ENCODE measurements around the gene WASHC4. TPM values are rescaled to one million over a fixed set of nuclear protein-coding genes. Genes with fewer than 3 reads are reported as not detected.

Gene WASHC4
- polyA plus RNA-seq, 4 donors: 11.7 to 65.2 (median 13.7) TPM

DNA sequence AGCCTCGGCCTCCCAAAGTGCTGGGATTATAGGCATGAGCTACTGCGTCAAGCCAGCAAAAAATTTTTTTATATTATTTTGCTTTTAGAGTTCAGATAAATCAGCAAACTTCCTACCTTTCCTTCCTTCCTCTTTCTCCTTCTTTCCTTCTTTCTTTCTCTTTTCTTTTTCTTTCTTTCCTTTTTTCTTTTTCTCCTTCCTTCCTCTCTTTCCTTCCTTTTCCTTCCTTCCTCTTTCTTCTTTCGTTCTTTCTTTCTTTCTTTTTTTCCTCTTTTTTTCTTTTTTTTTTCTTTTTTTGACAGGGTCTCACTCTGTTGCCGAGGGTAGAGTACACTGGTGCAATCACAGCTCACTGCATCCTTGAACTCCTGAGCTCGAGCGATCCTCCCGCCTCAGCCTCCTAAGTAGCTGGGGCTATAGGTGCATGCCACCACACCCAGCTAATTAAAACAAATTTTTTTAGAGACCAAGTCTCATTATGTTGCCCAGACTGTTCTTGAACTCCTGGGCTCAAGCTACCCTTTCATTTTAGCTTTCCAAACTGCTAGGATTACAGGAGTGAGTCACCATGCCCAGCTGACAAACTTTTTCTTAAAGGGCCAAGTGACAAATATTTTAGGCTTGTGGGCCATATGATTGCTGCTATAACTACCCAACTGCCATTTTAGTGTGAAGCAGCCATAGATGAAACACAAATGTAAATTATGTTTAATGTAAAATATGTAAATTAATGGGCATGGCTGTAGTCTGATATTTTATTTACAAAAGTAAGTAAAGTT, 7.1 kb upstream of the WASHC4 start:
- Histone ChIP-seq H3K4me1 (ENCODE audit: control insufficient read depth in 3 of 3, insufficient read depth in 2 of 3, low read depth in 1 of 3, low read length in 2 of 3) (no peaks in the 10 kb centered on the region), H3K36me3 (ENCODE audit: control insufficient read depth in 3 of 3, insufficient read depth in 2 of 3, low read depth in 1 of 3, low read length in 3 of 3) (no peaks in the 10 kb centered on the region), H3K27me3 (ENCODE audit: control insufficient read depth in 3 of 3, insufficient read depth in 3 of 3, low read length in 3 of 3) (no peaks in the 10 kb centered on the region), H3K4me3 (ENCODE audit: low read depth in 1 of 3, low read length in 3 of 3) (no peak overlapping the region), H3K27ac (ENCODE audit: low read depth in 1 of 3, low read length in 2 of 3) (no peak overlapping the region), H3K9me3 (ENCODE audit: control insufficient read depth in 2 of 2, insufficient read depth in 1 of 2, low read depth in 1 of 2, low read length in 1 of 2) (peaks cover 0 to 10% of the 10 kb centered on the region in 2 donors)
- 81 to 83% (median 81%) methylated on average over 7 of the region's 7 CpGs for WGBS, 3 donors
- no peak for FAIRE-seq
- no peak for DNase-seq

DNA sequence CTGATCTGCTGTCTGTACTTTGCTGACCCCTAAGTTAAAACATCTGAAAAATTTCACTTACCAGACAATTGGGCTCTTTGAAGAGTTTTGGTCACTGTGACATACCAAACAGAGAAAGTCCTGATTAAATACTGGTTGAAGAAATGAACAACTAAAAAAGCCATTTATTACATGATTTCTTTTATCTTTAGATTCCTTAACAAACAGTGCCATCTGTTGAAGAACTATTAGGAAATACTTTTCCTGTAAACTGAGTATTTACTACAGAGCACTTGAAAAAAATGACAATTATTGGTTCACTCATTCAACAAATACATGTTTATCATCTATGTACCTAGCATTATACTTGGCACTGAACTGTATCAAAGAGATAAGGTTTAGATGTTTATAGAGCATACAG, 6.5 kb upstream of the WASHC4 start:
- DNase-seq (no peak), FAIRE-seq (no peak)
- H3K27ac ChIP-seq (ENCODE audit: low read depth in 1 of 3, low read length in 2 of 3): no peak overlapping the region
- H3K9me3 ChIP-seq (ENCODE audit: control insufficient read depth in 2 of 2, insufficient read depth in 1 of 2, low read depth in 1 of 2, low read length in 1 of 2): peaks cover 0 to 7% of the 10 kb centered on the region in 2 donors
- H3K4me1 ChIP-seq (ENCODE audit: control insufficient read depth in 3 of 3, insufficient read depth in 2 of 3, low read depth in 1 of 3, low read length in 2 of 3): no peaks in the 10 kb centered on the region
- H3K27me3 ChIP-seq (ENCODE audit: control insufficient read depth in 3 of 3, insufficient read depth in 3 of 3, low read length in 3 of 3): no peaks in the 10 kb centered on the region
- H3K36me3 ChIP-seq (ENCODE audit: control insufficient read depth in 3 of 3, insufficient read depth in 2 of 3, low read depth in 1 of 3, low read length in 3 of 3): no peaks in the 10 kb centered on the region
- H3K4me3 ChIP-seq (ENCODE audit: low read depth in 1 of 3, low read length in 3 of 3): no peak overlapping the region

DNA sequence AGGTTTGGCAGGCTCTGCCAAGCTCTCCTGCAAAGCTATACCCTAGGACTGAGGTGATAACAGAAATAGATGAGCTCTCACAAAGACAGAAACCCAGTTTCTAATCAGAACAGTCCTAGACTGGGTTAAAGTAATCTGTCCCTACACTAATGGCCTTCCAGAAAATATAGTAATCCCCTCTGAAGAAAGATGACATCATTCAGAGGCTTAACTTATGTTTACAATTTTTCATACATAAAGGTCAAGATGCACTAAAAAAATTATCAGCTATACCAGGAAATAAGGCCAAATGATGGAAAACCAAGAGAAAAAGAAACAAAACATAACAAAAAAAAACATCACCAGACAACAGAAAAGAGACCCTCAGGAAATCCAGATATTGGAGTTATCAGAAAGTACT, 4.9 kb upstream of the WASHC4 start:
- no peak overlapping the region for H3K27ac ChIP-seq (ENCODE audit: low read depth in 1 of 3, low read length in 2 of 3)
- DNase-seq (no peak), FAIRE-seq (no peak)

DNA sequence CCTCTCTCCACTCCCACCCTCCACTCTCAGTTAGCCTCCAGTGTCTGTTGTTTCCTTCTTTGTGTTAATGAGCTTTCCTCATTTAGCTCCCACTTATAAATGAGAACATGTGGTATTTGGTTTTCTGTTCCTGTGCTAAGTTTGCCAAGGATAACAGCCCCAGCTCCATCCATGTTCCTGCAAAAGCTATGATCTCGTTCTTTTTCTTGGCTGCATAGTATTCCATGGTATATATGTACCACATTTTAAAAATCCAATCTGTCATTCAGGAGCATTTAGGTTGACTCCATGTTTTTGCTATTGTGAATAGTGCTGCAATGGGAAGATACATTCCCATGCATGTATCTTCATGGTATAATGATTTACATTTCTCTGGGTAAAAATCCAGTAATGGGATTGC, 2.8 kb upstream of the WASHC4 start:
- Histone ChIP-seq H3K4me1 (ENCODE audit: control insufficient read depth in 3 of 3, insufficient read depth in 2 of 3, low read depth in 1 of 3, low read length in 2 of 3) (peaks cover 0 to 5% (median under 1%) of the 10 kb centered on the region in 3 donors), H3K9me3 (ENCODE audit: control insufficient read depth in 2 of 2, insufficient read depth in 1 of 2, low read depth in 1 of 2, low read length in 1 of 2) (no peaks in the 10 kb centered on the region), H3K27ac (ENCODE audit: low read depth in 1 of 3, low read length in 2 of 3) (no peak overlapping the region), H3K36me3 (ENCODE audit: control insufficient read depth in 3 of 3, insufficient read depth in 2 of 3, low read depth in 1 of 3, low read length in 3 of 3) (no peaks in the 10 kb centered on the region), H3K4me3 (ENCODE audit: low read depth in 1 of 3, low read length in 3 of 3) (no peak overlapping the region), H3K27me3 (ENCODE audit: control insufficient read depth in 3 of 3, insufficient read depth in 3 of 3, low read length in 3 of 3) (no peaks in the 10 kb centered on the region)
- WGBS, 3 donors: 95 to 98% (median 97%) methylated on average over 1 of the region's 1 CpG
- FAIRE-seq: no peak
- DNase-seq: no peak

More for the DNA sequence above, 4.9 kb upstream of the WASHC4 start:
- Histone ChIP-seq H3K27me3 (ENCODE audit: control insufficient read depth in 3 of 3, insufficient read depth in 3 of 3, low read length in 3 of 3) (no peaks in the 10 kb centered on the region), H3K9me3 (ENCODE audit: control insufficient read depth in 2 of 2, insufficient read depth in 1 of 2, low read depth in 1 of 2, low read length in 1 of 2) (no peaks in the 10 kb centered on the region), H3K4me1 (ENCODE audit: control insufficient read depth in 3 of 3, insufficient read depth in 2 of 3, low read depth in 1 of 3, low read length in 2 of 3) (peaks cover 0 to 4% (median 0%) of the 10 kb centered on the region in 3 donors), H3K4me3 (ENCODE audit: low read depth in 1 of 3, low read length in 3 of 3) (no peak overlapping the region), H3K36me3 (ENCODE audit: control insufficient read depth in 3 of 3, insufficient read depth in 2 of 3, low read depth in 1 of 3, low read length in 3 of 3) (no peaks in the 10 kb centered on the region)

DNA sequence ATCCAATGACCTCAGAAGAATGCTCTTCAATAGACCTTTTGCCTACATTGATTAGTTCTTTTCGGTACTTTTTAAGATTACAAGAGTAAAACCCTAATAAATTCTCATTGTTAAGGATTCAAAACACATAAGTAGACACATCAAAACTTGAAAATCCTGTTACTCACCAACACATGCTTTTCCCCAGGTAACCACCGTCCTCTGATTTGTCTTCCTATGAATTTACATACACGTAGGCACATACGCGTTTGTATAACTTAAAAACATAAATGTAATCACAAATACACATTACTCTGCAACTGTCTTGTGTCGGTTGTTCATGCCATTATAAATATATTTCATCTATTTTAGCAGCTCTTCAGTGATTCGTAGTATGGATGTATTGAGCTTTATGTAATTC, 910 bp upstream of the WASHC4 start:
- H3K4me1 ChIP-seq (ENCODE audit: control insufficient read depth in 3 of 3, insufficient read depth in 2 of 3, low read depth in 1 of 3, low read length in 2 of 3): peaks cover 0 to 7% (median 2%) of the 10 kb centered on the region in 3 donors
- H3K36me3 ChIP-seq (ENCODE audit: control insufficient read depth in 3 of 3, insufficient read depth in 2 of 3, low read depth in 1 of 3, low read length in 3 of 3): no peaks in the 10 kb centered on the region
- WGBS, 3 donors: 21 to 44% (median 30%) methylated on average over 7 of the region's 7 CpGs
- H3K9me3 ChIP-seq (ENCODE audit: control insufficient read depth in 2 of 2, insufficient read depth in 1 of 2, low read depth in 1 of 2, low read length in 1 of 2): no peaks in the 10 kb centered on the region
- H3K4me3 ChIP-seq (ENCODE audit: low read depth in 1 of 3, low read length in 3 of 3): peak overlapping the region in 1 of 3 donors; percentile 79
- no peak overlapping the region for H3K27ac ChIP-seq (ENCODE audit: low read depth in 1 of 3, low read length in 2 of 3)
- H3K27me3 ChIP-seq (ENCODE audit: control insufficient read depth in 3 of 3, insufficient read depth in 3 of 3, low read length in 3 of 3): no peaks in the 10 kb centered on the region
- DNase-seq (peak in 1 of 2 donors; percentile 22), FAIRE-seq (no peak)

DNA sequence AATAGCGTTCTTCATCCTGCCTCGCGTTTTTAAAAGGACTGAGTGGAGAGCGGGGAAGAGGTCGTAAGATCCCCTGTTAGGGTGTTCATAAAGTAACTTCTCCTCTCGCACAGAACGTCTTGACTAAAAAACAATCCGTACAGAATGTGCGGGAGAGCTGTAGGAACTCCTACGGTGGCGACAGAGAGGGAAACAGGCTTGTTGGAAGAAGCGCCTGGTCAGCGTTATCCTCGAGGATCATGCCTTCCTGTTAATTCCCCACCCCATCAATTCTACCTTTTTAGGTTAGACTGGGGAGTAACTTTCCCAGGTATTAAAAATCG, 399 bp upstream of the WASHC4 start:
- H3K27me3 ChIP-seq (ENCODE audit: control insufficient read depth in 3 of 3, insufficient read depth in 3 of 3, low read length in 3 of 3): no peaks in the 10 kb centered on the region
- FAIRE-seq (no peak), DNase-seq (no peak)
- peaks cover 0 to 2% (median 0%) of the 10 kb centered on the region in 3 donors for H3K36me3 ChIP-seq (ENCODE audit: control insufficient read depth in 3 of 3, insufficient read depth in 2 of 3, low read depth in 1 of 3, low read length in 3 of 3)
- H3K4me3 ChIP-seq (ENCODE audit: low read depth in 1 of 3, low read length in 3 of 3): peak overlapping the region; percentile 36 to 92 (median 79)
- 0% methylated on average over 15 of the region's 15 CpGs for WGBS, 3 donors
- peak overlapping the region; percentile 64 to 73 (median 69) for H3K27ac ChIP-seq (ENCODE audit: low read depth in 1 of 3, low read length in 2 of 3)
- no peaks in the 10 kb centered on the region for H3K9me3 ChIP-seq (ENCODE audit: control insufficient read depth in 2 of 2, insufficient read depth in 1 of 2, low read depth in 1 of 2, low read length in 1 of 2)
- H3K4me1 ChIP-seq (ENCODE audit: control insufficient read depth in 3 of 3, insufficient read depth in 2 of 3, low read depth in 1 of 3, low read length in 2 of 3): peaks cover 0 to 7% (median 2%) of the 10 kb centered on the region in 3 donors

DNA sequence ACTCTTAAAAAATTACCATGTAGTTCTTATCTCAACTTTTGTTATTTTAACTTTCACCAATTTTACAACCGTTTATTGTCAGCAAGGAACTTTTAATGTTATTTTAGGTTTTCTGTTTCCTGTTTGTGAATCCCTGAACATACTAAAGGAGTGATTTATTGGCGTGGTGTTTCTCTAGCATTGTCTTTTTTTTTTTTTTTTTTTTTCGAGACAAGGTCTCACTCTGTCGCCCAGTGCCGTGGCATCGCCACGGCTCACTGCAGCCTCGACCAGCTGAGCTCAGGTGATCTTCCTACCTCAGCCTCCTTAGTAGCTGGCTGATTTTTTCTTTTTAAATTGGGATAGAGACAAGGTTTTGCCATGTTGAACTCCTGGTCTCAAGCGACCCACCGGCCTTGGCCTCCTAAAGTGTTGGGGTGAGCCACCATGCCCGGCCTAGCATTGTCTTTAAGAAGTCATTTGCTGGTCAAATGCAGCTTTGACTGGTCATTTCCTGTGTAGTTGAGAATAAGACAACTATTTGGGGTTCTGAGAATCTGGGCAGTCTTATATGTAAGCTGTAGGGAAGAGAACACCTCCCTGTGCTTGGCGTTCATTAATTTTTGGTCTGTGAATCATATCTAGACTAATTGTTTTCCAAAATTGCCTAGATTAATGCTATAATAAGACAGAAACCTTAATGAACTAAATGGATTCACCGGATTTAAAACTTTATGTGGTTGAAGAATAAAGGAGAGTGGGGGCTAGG, 2.1 kb downstream of the WASHC4 start:
- H3K27ac ChIP-seq (ENCODE audit: low read depth in 1 of 3, low read length in 2 of 3): peak overlapping the region; percentile 3 to 99 (median 25)
- H3K4me1 ChIP-seq (ENCODE audit: control insufficient read depth in 3 of 3, insufficient read depth in 2 of 3, low read depth in 1 of 3, low read length in 2 of 3): peaks cover 0 to 10% (median 2%) of the 10 kb centered on the region in 3 donors
- peak in 1 of 2 donors; percentile 31 for DNase-seq
- no peak for FAIRE-seq
- peak overlapping the region in 2 of 3 donors; percentile 38 to 94 for H3K4me3 ChIP-seq (ENCODE audit: low read depth in 1 of 3, low read length in 3 of 3)
- no peaks in the 10 kb centered on the region for H3K9me3 ChIP-seq (ENCODE audit: control insufficient read depth in 2 of 2, insufficient read depth in 1 of 2, low read depth in 1 of 2, low read length in 1 of 2)
- no peaks in the 10 kb centered on the region for H3K27me3 ChIP-seq (ENCODE audit: control insufficient read depth in 3 of 3, insufficient read depth in 3 of 3, low read length in 3 of 3)
- peaks cover 0 to 3% (median 0%) of the 10 kb centered on the region in 3 donors for H3K36me3 ChIP-seq (ENCODE audit: control insufficient read depth in 3 of 3, insufficient read depth in 2 of 3, low read depth in 1 of 3, low read length in 3 of 3)
- 26 to 45% (median 37%) methylated on average over 13 of the region's 13 CpGs for WGBS, 3 donors

DNA sequence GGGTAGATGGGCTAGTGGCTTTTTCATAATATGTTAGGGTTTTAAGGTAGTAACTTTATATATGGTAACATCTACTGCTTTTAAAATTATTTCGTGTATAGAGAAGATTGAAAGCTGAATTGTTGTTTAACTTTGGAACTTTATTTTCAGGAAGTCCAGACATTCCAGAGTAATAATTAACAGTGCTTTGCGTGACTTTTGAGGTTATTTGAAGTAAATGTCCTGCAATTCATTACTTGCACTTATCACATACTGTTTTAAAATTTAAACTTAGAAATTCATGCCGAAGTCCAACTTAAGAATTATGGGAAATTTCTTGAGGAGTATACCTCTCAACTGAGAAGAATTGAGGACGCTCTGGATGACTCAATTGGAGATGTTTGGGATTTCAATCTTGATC, 3.3 kb downstream of the WASHC4 start:
- no peaks in the 10 kb centered on the region for H3K27me3 ChIP-seq (ENCODE audit: control insufficient read depth in 3 of 3, insufficient read depth in 3 of 3, low read length in 3 of 3)
- peaks cover 0 to 3% (median 0%) of the 10 kb centered on the region in 3 donors for H3K36me3 ChIP-seq (ENCODE audit: control insufficient read depth in 3 of 3, insufficient read depth in 2 of 3, low read depth in 1 of 3, low read length in 3 of 3)
- peak in 1 of 2 donors; percentile 44 for DNase-seq
- H3K9me3 ChIP-seq (ENCODE audit: control insufficient read depth in 2 of 2, insufficient read depth in 1 of 2, low read depth in 1 of 2, low read length in 1 of 2): no peaks in the 10 kb centered on the region
- peaks cover 0 to 10% (median 2%) of the 10 kb centered on the region in 3 donors for H3K4me1 ChIP-seq (ENCODE audit: control insufficient read depth in 3 of 3, insufficient read depth in 2 of 3, low read depth in 1 of 3, low read length in 2 of 3)
- H3K27ac ChIP-seq (ENCODE audit: low read depth in 1 of 3, low read length in 2 of 3): peak overlapping the region in 1 of 3 donors; percentile 99
- no peak for FAIRE-seq
- WGBS, 3 donors: 38 to 45% (median 41%) methylated on average over 4 of the region's 4 CpGs
- H3K4me3 ChIP-seq (ENCODE audit: low read depth in 1 of 3, low read length in 3 of 3): no peak overlapping the region

All from small intestine (tissue), 7 donors.